ENCODE data around the gene ADAMTS2. TPM values are rescaled to one million over a fixed set of nuclear protein-coding genes. Genes with fewer than 3 reads are reported as not detected.

The ADAMTS2 gene
- total and polyA plus RNA-seq, 2 experiments from 2014 or later: 1.6 to 8.1 TPM

- no peaks in the 10 kb centered on the region for H3K9me2 ChIP-seq (ENCODE audit: insufficient read depth)
- H2AFZ ChIP-seq: 0 out of 2 replicates have a peak overlapping the region, but pooled peaks have one; percentile 63
- H3K79me2 ChIP-seq (replicated peaks; ENCODE audit: insufficient read depth): no peaks in the 10 kb centered on the region
- no peaks in the 10 kb centered on the region for H3K36me3 ChIP-seq (ENCODE audit: insufficient read depth)
- no peak overlapping the region for H3K4me2 ChIP-seq
- no peak overlapping the region for H3K27ac ChIP-seq (ENCODE audit: low read depth)
- H3K27me3 Mint-ChIP-seq (ENCODE audit: insufficient read depth, low read depth, poor library complexity): peaks cover 9% of the 10 kb centered on the region
- no peak overlapping the region for H3K4me3 Mint-ChIP-seq
- no peaks in the 10 kb centered on the region for H3K27me3 ChIP-seq (ENCODE audit: insufficient read depth)
- no peaks in the 10 kb centered on the region for H4K20me1 ChIP-seq (replicated peaks; ENCODE audit: insufficient read depth)
- TF ChIP-seq CTCF (conservative IDR thresholded peaks at IDR 0.05; ENCODE audit: low read depth in 2 of 2): no peak
- TF ChIP-seq JUNB (IDR thresholded peaks at IDR 0.05; ENCODE audit: unreplicated experiment): no peak
- no peak for TF ChIP-seq ETS1 (IDR thresholded peaks at IDR 0.05)
- no peak for TF ChIP-seq EZH2 (IDR thresholded peaks at IDR 0.05; ENCODE audit: low read depth, unreplicated experiment)
- no peak for TF ChIP-seq STAT1 (IDR thresholded peaks at IDR 0.05; ENCODE audit: unreplicated experiment)
- no peak for TF ChIP-seq ZNF331 (CRISPR knock-in tag; IDR thresholded peaks at IDR 0.05; ENCODE audit: low read depth)
- no peak for TF ChIP-seq POLR2AphosphoS5 (IDR thresholded peaks at IDR 0.05; ENCODE audit: low read depth)
- TF ChIP-seq NANOG (IDR thresholded peaks at IDR 0.05; ENCODE audit: borderline replicate concordance): no peak
- no peak for TF ChIP-seq ZNF114 (CRISPR knock-in tag; IDR thresholded peaks at IDR 0.05)
- no peak for TF ChIP-seq EZH2phosphoT487 (IDR thresholded peaks at IDR 0.05; ENCODE audit: unreplicated experiment)
- no peak for TF ChIP-seq ZNF462 (CRISPR knock-in tag; IDR thresholded peaks at IDR 0.05)
- no peak for TF ChIP-seq REST (IDR thresholded peaks at IDR 0.05; ENCODE audit: unreplicated experiment)
- TF ChIP-seq CREB1 (CRISPR knock-in tag; IDR thresholded peaks at IDR 0.05; ENCODE audit: low read depth): no peak
- peaks cover 18% of the 10 kb centered on the region for H3K9me3 Mint-ChIP-seq
- ATAC-seq (no peak), DNase-seq (ENCODE audit: low spot score) (no peak)
- no peaks in the 10 kb centered on the region; the same call in 2 of the 3 replicates for H3K4me1 Mint-ChIP-seq
- H3K4me3 ChIP-seq: no peak overlapping the region
- no peaks in the 10 kb centered on the region for H3F3A ChIP-seq (replicated peaks; ENCODE audit: low read depth)
- no peaks in the 10 kb centered on the region for H3K4me1 ChIP-seq (ENCODE audit: insufficient read depth)
- H3K36me3 Mint-ChIP-seq (ENCODE audit: low read depth): no peaks in the 10 kb centered on the region
- no peak overlapping the region for H3K27ac Mint-ChIP-seq
Observed at GRCh38 chr5:179373961-179374505, 28.8 kb upstream of the ADAMTS2 start.

Data from GM23338 (cell line).